ENCODE results near the gene CXorf38. TPM values are rescaled to one million over a fixed set of nuclear protein-coding genes. Genes with fewer than 3 reads are reported as not detected.

The CXorf38 gene
- total RNA-seq, 1 donor from 2014 or later = 11.9 TPM

DNA sequence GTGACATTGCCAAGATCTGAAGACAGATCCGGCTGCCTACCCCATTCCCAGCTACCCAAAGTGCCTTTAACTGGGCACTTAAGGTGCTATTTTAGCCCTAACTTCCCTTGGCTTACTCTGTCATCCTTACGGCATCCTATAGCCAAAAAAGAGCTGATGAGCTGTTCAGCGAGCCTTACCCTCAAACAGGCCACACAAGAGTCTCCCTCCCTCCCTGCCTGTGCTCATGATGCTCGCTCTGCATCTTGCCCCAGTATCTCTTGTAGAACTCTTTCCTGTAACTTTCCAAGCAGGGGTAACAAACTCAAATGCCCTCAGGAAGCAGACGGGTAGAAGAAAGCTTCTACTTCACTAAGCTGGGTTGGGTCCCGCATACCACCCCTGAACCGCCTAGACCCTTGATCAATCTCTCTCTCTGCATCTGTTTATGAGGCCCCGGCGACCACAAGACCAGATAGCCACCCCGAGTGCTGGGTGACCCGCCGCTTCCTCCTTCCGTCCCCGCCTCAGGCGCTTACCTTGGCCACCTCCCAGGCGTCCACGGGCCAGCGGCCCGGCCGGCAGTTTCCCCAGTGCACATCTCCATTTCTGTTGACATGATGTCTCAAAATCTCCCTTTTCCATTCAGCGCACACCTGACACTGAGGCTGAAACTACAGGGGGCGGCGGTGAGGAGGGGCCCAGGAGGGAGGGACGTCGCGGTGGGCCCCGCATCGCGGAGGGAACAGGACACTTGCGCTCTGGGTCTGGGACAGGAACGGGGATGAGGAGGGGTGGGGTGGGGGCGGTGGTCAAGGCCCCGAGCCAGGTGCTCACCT, 663 bp downstream of the CXorf38 start:
- peaks cover 0 to 18% of the 10 kb centered on the region in 2 donors for H3K4me1 ChIP-seq
- H3K36me3 ChIP-seq = no peaks in the 10 kb centered on the region
- H3K4me3 ChIP-seq = peak overlapping the region; percentile 77 to 90
- H3K27ac ChIP-seq = peak overlapping the region; percentile 75
- H3K27me3 ChIP-seq = no peaks in the 10 kb centered on the region
- DNase-seq (ENCODE audit: low spot score in 2 of 2) = peak in 1 of 2 donors; percentile 69
- intact Hi-C loops (cut with DNase I) = loop anchor here (1.0 to 10.0 kb wide), 4 partner anchors 66 to 686 kb away; partner anchors contain the start of genes ATP6AP2, DDX3X and USP9X
- TF ChIP-seq, protein P1, sequence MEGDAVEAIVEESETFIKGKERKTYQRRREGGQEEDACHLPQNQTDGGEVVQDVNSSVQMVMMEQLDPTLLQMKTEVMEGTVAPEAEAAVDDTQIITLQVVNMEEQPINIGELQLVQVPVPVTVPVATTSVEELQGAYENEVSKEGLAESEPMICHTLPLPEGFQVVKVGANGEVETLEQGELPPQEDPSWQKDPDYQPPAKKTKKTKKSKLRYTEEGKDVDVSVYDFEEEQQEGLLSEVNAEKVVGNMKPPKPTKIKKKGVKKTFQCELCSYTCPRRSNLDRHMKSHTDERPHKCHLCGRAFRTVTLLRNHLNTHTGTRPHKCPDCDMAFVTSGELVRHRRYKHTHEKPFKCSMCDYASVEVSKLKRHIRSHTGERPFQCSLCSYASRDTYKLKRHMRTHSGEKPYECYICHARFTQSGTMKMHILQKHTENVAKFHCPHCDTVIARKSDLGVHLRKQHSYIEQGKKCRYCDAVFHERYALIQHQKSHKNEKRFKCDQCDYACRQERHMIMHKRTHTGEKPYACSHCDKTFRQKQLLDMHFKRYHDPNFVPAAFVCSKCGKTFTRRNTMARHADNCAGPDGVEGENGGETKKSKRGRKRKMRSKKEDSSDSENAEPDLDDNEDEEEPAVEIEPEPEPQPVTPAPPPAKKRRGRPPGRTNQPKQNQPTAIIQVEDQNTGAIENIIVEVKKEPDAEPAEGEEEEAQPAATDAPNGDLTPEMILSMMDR (IDR thresholded peaks at IDR 0.05) = no peak
- no peaks in the 10 kb centered on the region for H3K9me3 ChIP-seq

DNA sequence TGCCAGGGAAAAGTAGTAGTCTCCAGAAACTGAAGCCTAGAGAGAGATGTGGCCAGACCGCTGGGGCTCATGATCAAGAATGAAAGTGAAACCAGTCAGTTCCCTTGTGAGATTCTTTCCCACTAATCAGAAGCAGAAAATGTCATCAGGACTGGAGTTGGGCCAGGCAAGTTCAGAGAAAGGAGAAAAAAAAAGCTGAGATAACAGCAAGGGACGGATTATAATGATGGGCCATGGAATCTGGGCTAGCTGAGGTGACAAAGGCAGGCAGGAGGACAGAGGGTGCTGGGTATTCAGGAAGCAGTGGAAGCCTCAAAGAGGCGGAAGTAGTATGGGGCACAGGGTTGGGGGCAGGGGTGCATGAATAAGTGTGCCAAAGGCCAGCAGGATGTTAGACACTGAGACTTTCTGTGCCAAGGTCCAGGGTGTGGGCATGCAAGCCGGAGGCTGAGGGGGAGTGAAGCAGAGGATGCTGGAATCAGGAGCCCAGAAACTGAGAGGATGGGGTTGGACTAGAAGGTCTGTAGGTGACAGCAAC, 2.5 kb downstream of the CXorf38 start:
- Histone ChIP-seq H3K36me3 (peaks cover 0 to 5% of the 10 kb centered on the region in 2 donors), H3K4me1 (peaks cover 0 to 18% of the 10 kb centered on the region in 2 donors), H3K4me3 (peak overlapping the region; percentile 28 to 51), H3K27me3 (no peaks in the 10 kb centered on the region), H3K9me3 (no peaks in the 10 kb centered on the region), H3K27ac (peak overlapping the region; percentile 56 to 64)
- DNase-seq (ENCODE audit: low spot score in 2 of 2) = peak in 1 of 2 donors; percentile 79
- TF ChIP-seq, protein P1 (IDR thresholded peaks at IDR 0.05) = no peak
- intact Hi-C loops (cut with DNase I) = loop anchor here (5.0 to 10.0 kb wide), 2 partner anchors 100 to 687 kb away; partner anchors contain the start of gene DDX3X

DNA sequence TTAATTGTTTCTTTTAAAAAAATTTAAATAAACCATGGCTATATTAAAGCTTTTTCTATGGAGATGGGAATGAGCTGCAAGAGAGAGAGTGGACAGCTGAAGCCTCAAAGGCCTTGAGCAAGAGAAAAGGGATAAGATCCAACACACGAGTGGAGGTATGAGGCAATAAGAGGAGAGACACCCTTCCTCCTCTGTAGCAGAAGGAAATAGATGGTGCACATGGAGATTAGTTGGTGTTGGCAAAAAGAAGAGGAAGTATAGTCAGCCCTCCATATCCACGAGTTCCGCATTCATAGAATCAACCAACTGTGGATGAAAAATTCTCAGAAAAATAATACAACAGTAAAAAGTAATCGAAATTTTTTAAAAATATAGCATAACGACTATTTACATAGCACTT, 3.2 kb downstream of the CXorf38 start:
- intact Hi-C loops (cut with DNase I) = loop anchor here (10.0 kb wide), 1 partner anchor 99 kb away; no protein-coding TSS in a partner anchor
- peak overlapping the region; percentile 56 to 64 for H3K27ac ChIP-seq
- peak overlapping the region; percentile 28 to 51 for H3K4me3 ChIP-seq
- TF ChIP-seq, protein P1 (IDR thresholded peaks at IDR 0.05) = no peak
- no peak for DNase-seq (ENCODE audit: low spot score in 2 of 2)
- H3K36me3 ChIP-seq = peaks cover 0 to 5% of the 10 kb centered on the region in 2 donors
- peaks cover 0 to 18% of the 10 kb centered on the region in 2 donors for H3K4me1 ChIP-seq
- no peaks in the 10 kb centered on the region for H3K27me3 ChIP-seq
- no peaks in the 10 kb centered on the region for H3K9me3 ChIP-seq

DNA sequence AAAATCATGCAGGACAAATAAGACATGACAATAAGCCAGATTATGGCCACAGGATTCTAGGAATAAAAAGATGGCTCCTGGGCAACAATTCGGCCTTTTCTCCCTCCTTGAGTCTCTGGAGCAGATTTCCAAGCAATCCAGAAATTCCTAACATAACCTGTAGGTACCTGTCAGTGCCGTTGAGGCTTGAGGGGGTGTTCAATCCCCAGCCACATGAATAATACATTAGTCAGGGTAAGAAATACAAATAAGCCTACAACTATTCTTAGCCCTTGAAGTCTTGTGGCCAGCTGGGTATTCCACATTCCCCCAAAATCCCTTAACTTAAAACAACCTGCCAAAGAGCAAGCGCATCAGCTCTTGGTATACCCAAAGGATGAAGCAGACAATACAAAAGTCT, 9.7 kb downstream of the CXorf38 start:
- TF ChIP-seq, protein P1 (IDR thresholded peaks at IDR 0.05) = no peak
- Histone ChIP-seq H3K4me1 (no peaks in the 10 kb centered on the region), H3K4me3 (no peak overlapping the region), H3K27me3 (no peaks in the 10 kb centered on the region), H3K36me3 (peaks cover 32 to 37% of the 10 kb centered on the region in 2 donors), H3K27ac (no peak overlapping the region), H3K9me3 (no peaks in the 10 kb centered on the region)
- intact Hi-C loops (cut with DNase I) = no loop called here
- no peak for DNase-seq (ENCODE audit: low spot score in 2 of 2)

DNA sequence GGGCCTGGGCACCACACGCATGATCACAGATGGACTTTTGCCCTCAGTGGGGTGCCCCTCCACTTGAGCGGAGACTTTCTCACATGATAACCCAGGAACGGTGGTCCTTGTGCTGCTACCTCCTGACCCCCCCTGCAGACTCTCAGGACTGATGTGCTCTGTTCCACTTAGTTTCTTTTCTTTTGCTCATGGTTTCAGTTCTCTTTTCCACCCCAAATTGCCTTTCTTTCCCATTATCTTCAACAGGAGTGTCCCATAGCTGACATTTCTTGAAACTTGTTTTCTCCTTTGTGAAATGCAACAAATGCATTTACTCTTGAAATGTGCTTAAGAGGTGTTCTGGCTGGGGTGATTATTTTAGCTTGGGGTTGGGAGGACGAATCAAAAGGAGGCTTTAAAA, 15.2 kb downstream of the CXorf38 start:
- DNase-seq (ENCODE audit: low spot score in 2 of 2) = no peak
- H3K36me3 ChIP-seq = peaks cover 54 to 73% of the 10 kb centered on the region in 2 donors
- TF ChIP-seq, protein P1 (IDR thresholded peaks at IDR 0.05) = no peak
- H3K27ac ChIP-seq = no peak overlapping the region
- H3K27me3 ChIP-seq = no peaks in the 10 kb centered on the region
- H3K4me1 ChIP-seq = no peaks in the 10 kb centered on the region
- H3K4me3 ChIP-seq = no peak overlapping the region
- no peaks in the 10 kb centered on the region for H3K9me3 ChIP-seq
- intact Hi-C loops (cut with DNase I) = no loop called here
